SW 1271 (cell line): Measurements from ENCODE around the gene NPS.

Experiments used
- DNase-seq, 2 experiments: peaks; one replicate each; lab custom pipeline; 2025; lab: John Stamatoyannopoulos, UW

NPS gene

GRCh38 chr10:127549009-127549408, at the start of gene NPS:
NPS (plus strand) TSS chr10:127549309; CDS start chr10:127549369, 60 bp downstream.
- DNase-seq, result no peak

GRCh38 chr10:127500127-127500526, 49.0 kb upstream of the NPS start:
- no peak for DNase-seq

GRCh38 chr10:127506094-127506493, 43.0 kb upstream of the NPS start:
- no peak for DNase-seq

GRCh38 chr10:127522298-127522697, 26.8 kb upstream of the NPS start:
- no peak for DNase-seq

- no peak for DNase-seq
Measured at GRCh38 chr10:127523476-127523875, 25.6 kb upstream of the NPS start.

- DNase-seq, result peak in 1 of 2 experiments; percentile 18
Measured at GRCh38 chr10:127524229-127524628, 24.9 kb upstream of the NPS start.

- DNase-seq, result peak; percentile 27 to 76
Measured at GRCh38 chr10:127524908-127525665, 24.0 kb upstream of the NPS start.

GRCh38 chr10:127525686-127526085, 23.4 kb upstream of the NPS start:
- DNase-seq, result no peak

- DNase-seq, result no peak
Measured at GRCh38 chr10:127526161-127526560, 22.9 kb upstream of the NPS start.

GRCh38 chr10:127527320-127527719, 21.8 kb upstream of the NPS start:
- no peak for DNase-seq

- DNase-seq, result no peak
Measured at GRCh38 chr10:127527891-127528290, 21.2 kb upstream of the NPS start.

- no peak for DNase-seq
Measured at GRCh38 chr10:127532193-127532592, 16.9 kb upstream of the NPS start.

GRCh38 chr10:127532659-127533058, 16.4 kb upstream of the NPS start:
- no peak for DNase-seq

GRCh38 chr10:127534074-127534473, 15.0 kb upstream of the NPS start:
- DNase-seq, result no peak

GRCh38 chr10:127534496-127534895, 14.6 kb upstream of the NPS start:
- DNase-seq, result no peak

- no peak for DNase-seq
Measured at GRCh38 chr10:127535802-127536515, 13.2 kb upstream of the NPS start.

GRCh38 chr10:127536972-127537760, 11.9 kb upstream of the NPS start:
- no peak for DNase-seq

- DNase-seq, result no peak
Measured at GRCh38 chr10:127537924-127538323, 11.2 kb upstream of the NPS start.

- no peak for DNase-seq
Measured at GRCh38 chr10:127548022-127548421, 1.1 kb upstream of the NPS start.

- DNase-seq, result no peak
Measured at GRCh38 chr10:127550861-127551260, 1.8 kb downstream of the NPS start.

- no peak for DNase-seq
Measured at GRCh38 chr10:127552446-127552845, 3.3 kb downstream of the NPS start.

- no peak for DNase-seq
Measured at GRCh38 chr10:127553417-127553816, 4.3 kb downstream of the NPS start.

GRCh38 chr10:127556916-127557315, 7.8 kb downstream of the NPS start:
- no peak for DNase-seq
